A673 (cell line): ENCODE results near the gene GNAQ.

Source experiments
- CTCF ChIP-seq: fragments of 300-800, 200-600 bp; sonication (generic); conservative IDR thresholded peaks from 2 replicates; pipeline ENCODE4 v1.5.1; 2017; ENCODE audit warnings: low read depth, mild to moderate bottlenecking, antibody characterized with exemption, low read length, moderate library complexity, mixed read lengths
- EZH2 ChIP-seq: fragments of 200-600 bp; sonication (generic); IDR thresholded peaks from 2 replicates; pipeline ENCODE4 v1.6.1; 2017; ENCODE audit warnings: borderline replicate concordance, low read depth, mild to moderate bottlenecking, mixed read lengths, antibody characterized with exemption, low read length; ENCODE audit not compliant: poor library complexity, severe bottlenecking

GRCh38 chr9:77807281-77807683 lies 224.3 kb downstream of the GNAQ start:
- TF ChIP-seq CTCF (no peak), EZH2 (no peak)
